GM23338 (cell line): ENCODE measurements around the gene CACNA2D2.

Experiments
- CREB1 ChIP-seq: fragments of 250-450 bp; sonication (Bioruptor Pico); IDR thresholded peaks from 2 replicates; pipeline ENCODE4 v1.5.0; 2020; ENCODE audit warnings: low read depth, mild to moderate bottlenecking, moderate library complexity
- EZH2 ChIP-seq: fragments of 200-600 bp; sonication (generic); IDR thresholded peaks from one replicate; pipeline ENCODE4 v1.8.0; 2017; ENCODE audit warnings: antibody characterized with exemption, mild to moderate bottlenecking, low read depth; ENCODE audit not compliant: unreplicated experiment
- EZH2phosphoT487 ChIP-seq: fragments of 200-600 bp; sonication (generic); IDR thresholded peaks from one replicate; pipeline ENCODE4 v1.8.1; 2018; ENCODE audit warnings: antibody characterized with exemption; ENCODE audit not compliant: unreplicated experiment
- JUNB ChIP-seq: IDR thresholded peaks from one replicate; pipeline ENCODE4 v1.6.1; 2016; ENCODE audit warnings: antibody characterized with exemption; ENCODE audit not compliant: unreplicated experiment
- NANOG ChIP-seq: IDR thresholded peaks from 2 replicates; pipeline ENCODE4 v1.6.1; 2016; ENCODE audit warnings: antibody characterized with exemption, borderline replicate concordance
- POLR2AphosphoS5 ChIP-seq: IDR thresholded peaks from 2 replicates; pipeline ENCODE4 v1.6.1; 2016; ENCODE audit warnings: antibody characterized with exemption, low read depth
- STAT1 ChIP-seq: IDR thresholded peaks from one replicate; pipeline ENCODE4 v1.6.1; 2016; ENCODE audit warnings: antibody characterized with exemption; ENCODE audit not compliant: unreplicated experiment
- ZNF114 ChIP-seq: fragments of 250-450 bp; sonication (Bioruptor Pico); IDR thresholded peaks from 2 replicates; pipeline ENCODE4 v1.5.0; 2020; ENCODE audit warnings: mild to moderate bottlenecking, moderate library complexity
- ZNF331 ChIP-seq: fragments of 250-450 bp; sonication (Bioruptor Pico); IDR thresholded peaks from 2 replicates; pipeline ENCODE4 v1.5.0; 2020; ENCODE audit warnings: low read depth, mild to moderate bottlenecking, moderate library complexity
- TF ChIP-seq, protein P1 (sequence below), 2 experiments: fragments of 200-600 bp in 1 of 2; sonication (generic) in 1 of 2; conservative IDR thresholded peaks; 2 replicates each; pipeline versions ENCODE4 v1.5.1 to v1.6.1; 2016 to 2017; ENCODE audit warnings: antibody characterized with exemption in 2 of 2, low read depth in 2 of 2, mild to moderate bottlenecking in 2 of 2, moderate library complexity in 1 of 2
- TF ChIP-seq, protein P2 (sequence below): IDR thresholded peaks from one replicate; pipeline ENCODE4 v1.6.1; 2018; ENCODE audit warnings: antibody characterized with exemption; ENCODE audit not compliant: unreplicated experiment
- TF ChIP-seq, protein P3 (sequence below): IDR thresholded peaks from 2 replicates; pipeline ENCODE4 v1.6.1; 2016; ENCODE audit warnings: antibody characterized with exemption
- TF ChIP-seq, protein P4 (sequence below): fragments of 250-450 bp; sonication (Bioruptor Pico); IDR thresholded peaks from 2 replicates; pipeline ENCODE4 v1.5.0; 2020; ENCODE audit warnings: mild to moderate bottlenecking, moderate library complexity

DNA sequence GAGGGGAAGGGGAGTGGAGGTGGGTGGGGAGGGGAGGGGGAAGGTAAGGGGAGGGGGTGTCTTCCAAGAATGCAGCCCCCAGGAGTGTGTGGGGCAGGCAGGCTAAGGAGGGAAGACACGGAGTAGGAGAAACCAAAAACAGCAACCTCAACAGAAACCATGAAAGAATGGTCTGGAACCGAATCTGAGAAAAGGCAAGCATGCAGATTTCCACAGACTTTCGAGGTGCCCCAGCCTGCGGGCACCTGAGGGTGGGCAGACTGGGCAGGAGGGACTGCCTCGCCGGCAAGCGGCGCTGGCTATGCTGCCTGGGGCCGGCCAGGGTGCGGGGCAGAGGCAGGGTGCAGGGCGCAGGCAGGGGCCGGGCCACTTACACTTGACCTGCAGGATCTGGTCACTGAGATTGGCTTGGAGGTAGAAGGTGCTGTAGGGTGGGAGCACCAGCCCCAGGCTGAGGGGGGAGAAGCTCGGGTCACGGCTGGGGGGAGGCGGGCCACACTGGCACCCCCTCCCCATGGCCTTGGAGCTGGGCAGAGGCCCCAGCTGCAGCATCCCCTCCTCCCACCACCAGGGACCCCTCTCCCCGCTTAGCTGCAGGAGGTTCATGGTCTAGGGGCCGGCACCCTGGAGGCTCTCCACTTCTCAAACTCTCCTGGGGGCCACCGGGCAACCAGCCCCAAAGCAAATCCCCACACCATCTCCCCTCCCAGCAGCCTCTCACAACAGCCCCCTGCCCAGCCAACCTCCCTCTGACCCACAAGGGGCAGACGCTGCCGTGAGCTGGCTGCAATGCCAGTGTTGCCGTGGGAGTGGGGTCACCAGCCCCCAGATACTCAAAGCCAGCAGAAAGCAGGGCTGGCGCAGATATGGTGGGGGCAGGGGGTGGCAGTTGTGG, 128.8 kb downstream of the CACNA2D2 start:
- TF ChIP-seq, protein P1, sequence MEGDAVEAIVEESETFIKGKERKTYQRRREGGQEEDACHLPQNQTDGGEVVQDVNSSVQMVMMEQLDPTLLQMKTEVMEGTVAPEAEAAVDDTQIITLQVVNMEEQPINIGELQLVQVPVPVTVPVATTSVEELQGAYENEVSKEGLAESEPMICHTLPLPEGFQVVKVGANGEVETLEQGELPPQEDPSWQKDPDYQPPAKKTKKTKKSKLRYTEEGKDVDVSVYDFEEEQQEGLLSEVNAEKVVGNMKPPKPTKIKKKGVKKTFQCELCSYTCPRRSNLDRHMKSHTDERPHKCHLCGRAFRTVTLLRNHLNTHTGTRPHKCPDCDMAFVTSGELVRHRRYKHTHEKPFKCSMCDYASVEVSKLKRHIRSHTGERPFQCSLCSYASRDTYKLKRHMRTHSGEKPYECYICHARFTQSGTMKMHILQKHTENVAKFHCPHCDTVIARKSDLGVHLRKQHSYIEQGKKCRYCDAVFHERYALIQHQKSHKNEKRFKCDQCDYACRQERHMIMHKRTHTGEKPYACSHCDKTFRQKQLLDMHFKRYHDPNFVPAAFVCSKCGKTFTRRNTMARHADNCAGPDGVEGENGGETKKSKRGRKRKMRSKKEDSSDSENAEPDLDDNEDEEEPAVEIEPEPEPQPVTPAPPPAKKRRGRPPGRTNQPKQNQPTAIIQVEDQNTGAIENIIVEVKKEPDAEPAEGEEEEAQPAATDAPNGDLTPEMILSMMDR (conservative IDR thresholded peaks at IDR 0.05; ENCODE audit: low read depth in 2 of 2) = no peak
- no peak for TF ChIP-seq EZH2
- no peak for TF ChIP-seq POLR2AphosphoS5
- TF ChIP-seq, protein P2, sequence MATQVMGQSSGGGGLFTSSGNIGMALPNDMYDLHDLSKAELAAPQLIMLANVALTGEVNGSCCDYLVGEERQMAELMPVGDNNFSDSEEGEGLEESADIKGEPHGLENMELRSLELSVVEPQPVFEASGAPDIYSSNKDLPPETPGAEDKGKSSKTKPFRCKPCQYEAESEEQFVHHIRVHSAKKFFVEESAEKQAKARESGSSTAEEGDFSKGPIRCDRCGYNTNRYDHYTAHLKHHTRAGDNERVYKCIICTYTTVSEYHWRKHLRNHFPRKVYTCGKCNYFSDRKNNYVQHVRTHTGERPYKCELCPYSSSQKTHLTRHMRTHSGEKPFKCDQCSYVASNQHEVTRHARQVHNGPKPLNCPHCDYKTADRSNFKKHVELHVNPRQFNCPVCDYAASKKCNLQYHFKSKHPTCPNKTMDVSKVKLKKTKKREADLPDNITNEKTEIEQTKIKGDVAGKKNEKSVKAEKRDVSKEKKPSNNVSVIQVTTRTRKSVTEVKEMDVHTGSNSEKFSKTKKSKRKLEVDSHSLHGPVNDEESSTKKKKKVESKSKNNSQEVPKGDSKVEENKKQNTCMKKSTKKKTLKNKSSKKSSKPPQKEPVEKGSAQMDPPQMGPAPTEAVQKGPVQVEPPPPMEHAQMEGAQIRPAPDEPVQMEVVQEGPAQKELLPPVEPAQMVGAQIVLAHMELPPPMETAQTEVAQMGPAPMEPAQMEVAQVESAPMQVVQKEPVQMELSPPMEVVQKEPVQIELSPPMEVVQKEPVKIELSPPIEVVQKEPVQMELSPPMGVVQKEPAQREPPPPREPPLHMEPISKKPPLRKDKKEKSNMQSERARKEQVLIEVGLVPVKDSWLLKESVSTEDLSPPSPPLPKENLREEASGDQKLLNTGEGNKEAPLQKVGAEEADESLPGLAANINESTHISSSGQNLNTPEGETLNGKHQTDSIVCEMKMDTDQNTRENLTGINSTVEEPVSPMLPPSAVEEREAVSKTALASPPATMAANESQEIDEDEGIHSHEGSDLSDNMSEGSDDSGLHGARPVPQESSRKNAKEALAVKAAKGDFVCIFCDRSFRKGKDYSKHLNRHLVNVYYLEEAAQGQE = no peak
- TF ChIP-seq EZH2phosphoT487 = no peak
- no peak for TF ChIP-seq JUNB
- no peak for TF ChIP-seq CREB1 (CRISPR knock-in tag)
- TF ChIP-seq STAT1 = no peak
- TF ChIP-seq, protein P3, sequence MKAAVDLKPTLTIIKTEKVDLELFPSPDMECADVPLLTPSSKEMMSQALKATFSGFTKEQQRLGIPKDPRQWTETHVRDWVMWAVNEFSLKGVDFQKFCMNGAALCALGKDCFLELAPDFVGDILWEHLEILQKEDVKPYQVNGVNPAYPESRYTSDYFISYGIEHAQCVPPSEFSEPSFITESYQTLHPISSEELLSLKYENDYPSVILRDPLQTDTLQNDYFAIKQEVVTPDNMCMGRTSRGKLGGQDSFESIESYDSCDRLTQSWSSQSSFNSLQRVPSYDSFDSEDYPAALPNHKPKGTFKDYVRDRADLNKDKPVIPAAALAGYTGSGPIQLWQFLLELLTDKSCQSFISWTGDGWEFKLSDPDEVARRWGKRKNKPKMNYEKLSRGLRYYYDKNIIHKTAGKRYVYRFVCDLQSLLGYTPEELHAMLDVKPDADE = no peak
- no peak for TF ChIP-seq NANOG
- TF ChIP-seq ZNF331 (CRISPR knock-in tag) = no peak
- TF ChIP-seq ZNF114 = no peak
- TF ChIP-seq, protein P4, sequence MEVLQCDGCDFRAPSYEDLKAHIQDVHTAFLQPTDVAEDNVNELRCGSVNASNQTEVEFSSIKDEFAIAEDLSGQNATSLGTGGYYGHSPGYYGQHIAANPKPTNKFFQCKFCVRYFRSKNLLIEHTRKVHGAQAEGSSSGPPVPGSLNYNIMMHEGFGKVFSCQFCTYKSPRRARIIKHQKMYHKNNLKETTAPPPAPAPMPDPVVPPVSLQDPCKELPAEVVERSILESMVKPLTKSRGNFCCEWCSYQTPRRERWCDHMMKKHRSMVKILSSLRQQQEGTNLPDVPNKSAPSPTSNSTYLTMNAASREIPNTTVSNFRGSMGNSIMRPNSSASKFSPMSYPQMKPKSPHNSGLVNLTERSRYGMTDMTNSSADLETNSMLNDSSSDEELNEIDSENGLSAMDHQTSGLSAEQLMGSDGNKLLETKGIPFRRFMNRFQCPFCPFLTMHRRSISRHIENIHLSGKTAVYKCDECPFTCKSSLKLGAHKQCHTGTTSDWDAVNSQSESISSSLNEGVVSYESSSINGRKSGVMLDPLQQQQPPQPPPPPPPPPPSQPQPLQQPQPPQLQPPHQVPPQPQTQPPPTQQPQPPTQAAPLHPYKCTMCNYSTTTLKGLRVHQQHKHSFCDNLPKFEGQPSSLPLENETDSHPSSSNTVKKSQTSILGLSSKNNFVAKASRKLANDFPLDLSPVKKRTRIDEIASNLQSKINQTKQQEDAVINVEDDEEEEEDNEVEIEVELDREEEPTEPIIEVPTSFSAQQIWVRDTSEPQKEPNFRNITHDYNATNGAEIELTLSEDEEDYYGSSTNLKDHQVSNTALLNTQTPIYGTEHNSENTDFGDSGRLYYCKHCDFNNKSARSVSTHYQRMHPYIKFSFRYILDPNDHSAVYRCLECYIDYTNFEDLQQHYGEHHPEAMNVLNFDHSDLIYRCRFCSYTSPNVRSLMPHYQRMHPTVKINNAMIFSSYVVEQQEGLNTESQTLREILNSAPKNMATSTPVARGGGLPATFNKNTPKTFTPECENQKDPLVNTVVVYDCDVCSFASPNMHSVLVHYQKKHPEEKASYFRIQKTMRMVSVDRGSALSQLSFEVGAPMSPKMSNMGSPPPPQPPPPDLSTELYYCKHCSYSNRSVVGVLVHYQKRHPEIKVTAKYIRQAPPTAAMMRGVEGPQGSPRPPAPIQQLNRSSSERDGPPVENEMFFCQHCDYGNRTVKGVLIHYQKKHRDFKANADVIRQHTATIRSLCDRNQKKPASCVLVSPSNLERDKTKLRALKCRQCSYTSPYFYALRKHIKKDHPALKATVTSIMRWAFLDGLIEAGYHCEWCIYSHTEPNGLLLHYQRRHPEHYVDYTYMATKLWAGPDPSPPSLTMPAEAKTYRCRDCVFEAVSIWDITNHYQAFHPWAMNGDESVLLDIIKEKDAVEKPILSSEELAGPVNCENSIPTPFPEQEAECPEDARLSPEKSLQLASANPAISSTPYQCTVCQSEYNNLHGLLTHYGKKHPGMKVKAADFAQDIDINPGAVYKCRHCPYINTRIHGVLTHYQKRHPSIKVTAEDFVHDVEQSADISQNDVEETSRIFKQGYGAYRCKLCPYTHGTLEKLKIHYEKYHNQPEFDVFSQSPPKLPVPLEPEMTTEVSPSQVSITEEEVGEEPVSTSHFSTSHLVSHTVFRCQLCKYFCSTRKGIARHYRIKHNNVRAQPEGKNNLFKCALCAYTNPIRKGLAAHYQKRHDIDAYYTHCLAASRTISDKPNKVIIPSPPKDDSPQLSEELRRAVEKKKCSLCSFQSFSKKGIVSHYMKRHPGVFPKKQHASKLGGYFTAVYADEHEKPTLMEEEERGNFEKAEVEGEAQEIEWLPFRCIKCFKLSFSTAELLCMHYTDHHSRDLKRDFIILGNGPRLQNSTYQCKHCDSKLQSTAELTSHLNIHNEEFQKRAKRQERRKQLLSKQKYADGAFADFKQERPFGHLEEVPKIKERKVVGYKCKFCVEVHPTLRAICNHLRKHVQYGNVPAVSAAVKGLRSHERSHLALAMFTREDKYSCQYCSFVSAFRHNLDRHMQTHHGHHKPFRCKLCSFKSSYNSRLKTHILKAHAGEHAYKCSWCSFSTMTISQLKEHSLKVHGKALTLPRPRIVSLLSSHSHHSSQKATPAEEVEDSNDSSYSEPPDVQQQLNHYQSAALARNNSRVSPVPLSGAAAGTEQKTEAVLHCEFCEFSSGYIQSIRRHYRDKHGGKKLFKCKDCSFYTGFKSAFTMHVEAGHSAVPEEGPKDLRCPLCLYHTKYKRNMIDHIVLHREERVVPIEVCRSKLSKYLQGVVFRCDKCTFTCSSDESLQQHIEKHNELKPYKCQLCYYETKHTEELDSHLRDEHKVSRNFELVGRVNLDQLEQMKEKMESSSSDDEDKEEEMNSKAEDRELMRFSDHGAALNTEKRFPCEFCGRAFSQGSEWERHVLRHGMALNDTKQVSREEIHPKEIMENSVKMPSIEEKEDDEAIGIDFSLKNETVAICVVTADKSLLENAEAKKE (CRISPR knock-in tag) = no peak
